Activated CD4-positive, alpha-beta T cell treated with anti-CD3 and anti-CD28 coated beads for 4 hours (primary cell): ENCODE measurements around the gene MRS2.
"Not testable (repeated sequence)": the region's sequence is repeated elsewhere in the genome, so short reads cannot be mapped to it uniquely, and the experiment has no call there.

ENCODE experiments used
- DNase-seq, 2 donors: peaks; one replicate each; pipeline ENCODE4 v3.0.0-alpha.2; 2020

Gene MRS2

DNA sequence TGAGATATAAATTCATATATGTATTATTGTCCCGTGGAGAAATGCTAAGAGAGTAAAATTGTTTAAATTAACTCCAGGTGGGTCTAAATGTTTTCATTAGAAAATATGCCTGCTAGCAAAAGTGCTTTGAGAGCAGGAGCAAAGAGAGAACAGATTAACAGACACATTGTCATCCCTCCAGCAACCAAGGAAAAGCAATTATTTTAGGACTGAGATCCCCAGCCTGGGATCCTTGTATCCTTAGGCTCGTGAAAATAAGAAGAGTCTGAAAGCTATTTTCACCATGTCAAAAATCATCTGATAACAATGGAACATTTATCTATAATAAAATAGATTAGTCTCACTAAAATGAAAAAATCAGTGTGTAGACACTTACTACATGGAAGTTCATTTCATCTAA, 11.5 kb upstream of the MRS2 start:
- no peak for DNase-seq

DNA sequence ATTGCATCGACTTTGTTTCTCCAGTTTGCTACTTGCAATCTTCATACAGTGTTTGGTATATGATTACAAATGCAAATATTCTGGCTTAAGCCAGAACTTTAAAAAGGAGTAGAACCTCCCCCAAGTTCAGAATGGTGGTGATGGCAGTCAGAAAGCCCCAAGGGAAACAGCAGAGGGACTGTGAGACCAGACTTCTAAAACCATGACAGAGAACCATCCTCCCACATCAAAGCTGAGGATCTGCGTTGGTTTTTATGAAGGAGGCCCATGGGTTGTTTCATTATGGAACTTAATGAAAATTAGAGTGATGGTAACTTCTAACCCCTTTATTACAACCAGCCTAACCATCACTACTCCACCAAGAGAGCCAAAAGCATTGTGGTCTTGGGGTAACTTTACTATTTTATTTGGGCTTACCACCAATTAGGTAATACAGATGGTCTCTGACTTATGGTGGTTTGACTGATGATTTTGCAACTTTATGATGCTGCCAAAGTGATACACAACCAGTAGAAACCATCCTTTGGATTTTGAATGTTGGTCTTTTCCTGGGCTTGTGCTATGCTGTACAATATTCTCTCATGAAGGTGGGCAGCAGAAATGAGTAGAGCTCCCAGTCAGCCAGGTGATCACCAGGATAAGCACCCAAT, 10.9 kb upstream of the MRS2 start:
- DNase-seq, result no peak

DNA sequence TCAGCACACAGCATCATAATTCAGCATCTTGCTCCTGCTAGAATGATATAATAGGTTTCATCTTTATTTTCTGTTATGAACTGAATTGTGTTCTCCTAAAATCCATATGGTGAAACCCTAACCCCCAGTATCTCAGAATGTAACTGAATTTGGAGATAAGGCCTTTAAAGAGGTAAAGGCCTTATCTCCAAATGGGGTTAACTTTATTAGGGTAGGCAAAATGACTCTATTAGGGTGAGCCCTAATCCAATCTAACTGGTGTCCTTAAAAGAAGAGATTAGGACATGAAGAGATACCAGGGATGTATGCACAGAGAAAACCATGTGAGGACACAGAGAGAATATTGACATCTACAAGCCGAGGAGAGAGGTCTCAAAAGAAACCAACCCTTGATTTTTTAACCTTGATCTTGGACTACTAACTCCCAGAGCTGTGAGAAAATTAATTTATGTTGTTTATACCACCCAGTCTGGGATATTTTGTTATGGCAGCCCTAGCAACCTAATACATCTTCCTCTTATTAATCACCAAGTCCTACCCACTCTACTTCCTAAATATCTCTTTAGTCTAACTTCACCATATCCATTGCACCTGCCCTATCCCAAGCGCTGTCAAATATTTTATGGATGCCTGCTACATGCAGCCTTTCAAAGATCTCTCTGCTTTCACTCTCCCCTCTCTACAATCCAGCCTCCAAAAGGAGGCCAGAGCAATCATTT, 8.5 kb upstream of the MRS2 start:
- no peak for DNase-seq

DNA sequence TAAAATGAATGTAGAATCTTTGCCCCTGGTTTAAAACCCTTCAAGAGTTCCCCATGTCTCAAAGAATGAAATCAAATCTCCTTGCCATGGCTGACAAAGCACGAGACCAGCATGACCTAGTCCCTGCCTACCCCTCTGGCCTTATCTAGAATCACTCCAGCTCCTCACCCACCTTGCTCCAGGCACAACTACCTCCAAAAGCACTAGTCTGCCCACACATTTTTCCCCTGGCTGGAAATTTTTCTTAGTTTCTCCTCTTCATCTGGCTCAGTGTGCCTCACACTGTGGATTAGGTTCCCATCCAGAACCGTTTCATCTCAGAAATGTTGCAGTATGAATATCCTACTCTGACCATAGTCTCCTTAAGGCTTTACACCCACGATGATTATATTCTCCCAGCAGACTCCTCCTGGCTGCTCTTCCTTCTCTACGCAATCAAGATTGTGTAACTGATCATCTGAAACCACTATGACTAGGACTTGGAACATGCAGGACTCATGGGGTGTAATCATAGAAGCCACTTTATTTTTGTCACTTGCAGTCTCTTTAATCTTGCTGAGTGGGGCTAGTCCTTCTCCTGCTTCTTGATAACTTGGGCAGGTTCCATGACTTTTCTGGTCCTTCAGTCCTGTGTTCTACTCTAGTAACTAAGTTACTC, 7.8 kb upstream of the MRS2 start:
- no peak for DNase-seq

DNA sequence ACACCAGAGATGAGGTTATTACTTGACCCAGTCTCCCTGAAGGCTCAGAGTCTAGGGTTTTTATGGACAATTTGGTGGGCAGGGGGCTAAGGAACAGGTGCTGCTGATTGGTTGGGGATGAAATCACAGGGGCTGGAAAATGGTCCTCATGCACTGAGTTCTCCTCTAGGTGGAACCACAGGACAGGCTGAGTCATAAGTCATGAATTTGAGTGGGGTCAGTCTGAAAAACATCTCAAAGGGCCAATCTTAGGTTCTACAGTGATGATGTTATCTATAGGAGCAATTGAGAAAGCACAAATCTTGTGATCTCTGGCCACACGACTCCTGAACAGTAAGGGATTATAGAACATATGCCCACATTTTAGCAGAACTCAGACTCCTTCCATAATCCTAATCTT, 5.9 kb upstream of the MRS2 start:
- DNase-seq, result no peak

DNA sequence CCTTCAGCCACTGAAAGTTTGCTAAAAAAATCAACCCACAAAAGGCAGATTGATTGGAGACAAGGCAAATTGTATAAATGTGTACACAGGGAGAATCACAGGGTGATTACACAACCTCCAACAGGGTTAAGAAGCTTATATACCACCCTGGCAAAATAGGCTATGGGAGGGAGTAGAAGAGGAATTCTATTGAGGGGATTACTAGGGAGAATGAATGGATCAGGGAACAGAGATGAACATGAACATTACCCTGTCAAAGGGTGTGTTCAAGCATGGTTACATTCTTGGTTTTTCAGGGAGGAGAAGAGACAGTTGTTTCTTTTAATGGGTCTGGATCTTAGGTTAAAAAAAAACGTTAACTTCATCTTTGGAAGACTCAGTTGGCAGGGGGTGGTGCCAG, 5.1 kb upstream of the MRS2 start:
- no peak for DNase-seq

DNA sequence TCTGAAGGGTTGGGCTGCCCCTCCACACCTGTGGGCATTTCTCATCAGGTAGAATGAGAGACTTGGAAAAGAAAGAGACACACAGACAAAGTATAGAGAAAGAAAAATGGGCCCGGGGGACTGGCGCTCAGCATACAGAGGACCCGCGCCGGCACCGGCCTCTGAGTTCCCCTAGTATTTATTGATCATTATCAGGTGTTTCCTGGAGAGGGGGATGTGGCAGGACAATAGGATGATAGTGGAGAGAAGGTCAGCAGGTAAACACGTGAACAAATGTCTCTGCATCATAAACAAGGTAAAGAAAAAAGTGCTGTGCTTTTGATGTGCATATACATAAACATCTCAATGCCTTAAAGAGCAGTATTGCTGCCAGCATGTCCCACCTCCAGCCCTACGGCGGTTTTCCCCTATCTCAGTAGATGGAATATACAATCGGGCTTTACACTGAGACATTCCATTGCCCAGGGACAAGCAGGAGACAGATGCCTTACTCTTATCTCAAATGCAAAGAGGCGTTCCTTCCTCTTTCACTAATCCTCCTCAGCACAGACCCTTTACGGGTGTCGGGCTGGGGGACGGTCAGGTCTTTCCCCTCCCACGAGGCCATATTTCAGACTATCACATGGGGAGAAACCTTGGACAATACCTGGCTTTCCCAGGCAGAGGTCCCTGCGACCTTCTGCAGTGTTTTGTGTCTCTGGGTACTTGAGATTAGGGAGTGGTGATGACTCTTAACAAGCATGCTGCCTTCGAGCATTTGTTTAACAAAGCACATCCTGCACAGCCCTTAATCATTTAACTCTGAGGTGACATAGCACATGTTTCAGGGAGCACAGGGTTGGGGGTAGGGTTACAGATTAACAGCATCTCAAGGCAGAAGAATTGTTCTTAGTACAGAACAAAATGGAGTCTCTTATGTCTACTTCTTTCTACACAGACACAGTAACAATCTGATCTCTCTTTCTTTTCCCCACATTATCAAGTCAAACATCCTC, 2.4 kb upstream of the MRS2 start:
- not testable (repeated sequence) for DNase-seq

DNA sequence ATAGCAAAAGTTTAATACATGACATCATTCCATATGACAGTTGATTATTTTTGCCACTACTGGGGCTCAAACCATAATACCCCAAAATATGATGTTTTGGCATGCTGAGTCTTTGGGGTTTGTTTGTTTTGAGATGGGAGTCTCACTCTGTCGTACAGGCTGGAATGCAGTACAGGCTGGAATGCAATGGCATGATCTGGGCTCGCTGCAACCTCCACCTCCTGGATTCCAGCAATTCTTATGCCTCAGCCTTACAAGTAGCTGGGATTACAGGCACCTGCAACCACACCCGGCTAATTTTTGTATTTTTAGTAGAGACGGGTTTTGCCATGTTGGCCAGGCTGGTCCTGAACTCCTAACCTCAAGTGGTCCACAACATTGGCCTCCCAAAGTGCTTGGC, 1.3 kb upstream of the MRS2 start:
- DNase-seq, result no peak

DNA sequence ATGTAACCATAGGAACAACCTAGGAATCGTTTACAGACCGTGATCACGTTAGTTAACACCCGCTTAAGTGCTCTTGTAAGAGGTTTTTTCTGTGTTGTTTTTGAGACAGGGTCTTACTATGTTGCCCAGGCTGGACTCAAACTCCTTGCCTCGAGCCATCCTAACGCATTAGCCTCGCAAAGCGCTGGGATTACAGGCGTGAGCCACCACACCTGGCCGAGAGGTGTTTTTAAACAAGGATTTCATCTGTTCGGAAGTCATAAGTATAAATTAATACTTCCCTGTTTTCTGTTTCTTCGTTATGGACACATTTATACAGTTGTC, 727 bp downstream of the MRS2 start:
- DNase-seq, result no peak

DNA sequence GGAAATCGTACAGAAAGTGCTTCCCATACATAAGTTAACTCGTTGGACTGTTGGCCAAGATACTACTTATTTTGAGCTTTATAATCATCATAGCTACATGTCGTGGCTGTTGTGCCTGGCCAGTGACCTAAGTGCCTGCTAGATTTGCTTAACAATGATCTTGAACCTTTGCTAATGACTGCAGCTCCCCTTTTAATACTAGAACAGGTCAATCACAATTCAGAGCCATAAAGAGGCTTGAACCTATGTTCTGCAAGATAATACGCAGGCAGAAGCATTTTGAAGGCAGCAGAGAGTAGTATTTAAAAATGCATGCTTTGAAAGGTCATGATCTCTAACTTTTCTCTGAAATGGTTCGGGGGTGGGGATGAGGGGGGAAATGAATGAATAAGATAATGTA, 2.5 kb downstream of the MRS2 start:
- DNase-seq, result no peak

DNA sequence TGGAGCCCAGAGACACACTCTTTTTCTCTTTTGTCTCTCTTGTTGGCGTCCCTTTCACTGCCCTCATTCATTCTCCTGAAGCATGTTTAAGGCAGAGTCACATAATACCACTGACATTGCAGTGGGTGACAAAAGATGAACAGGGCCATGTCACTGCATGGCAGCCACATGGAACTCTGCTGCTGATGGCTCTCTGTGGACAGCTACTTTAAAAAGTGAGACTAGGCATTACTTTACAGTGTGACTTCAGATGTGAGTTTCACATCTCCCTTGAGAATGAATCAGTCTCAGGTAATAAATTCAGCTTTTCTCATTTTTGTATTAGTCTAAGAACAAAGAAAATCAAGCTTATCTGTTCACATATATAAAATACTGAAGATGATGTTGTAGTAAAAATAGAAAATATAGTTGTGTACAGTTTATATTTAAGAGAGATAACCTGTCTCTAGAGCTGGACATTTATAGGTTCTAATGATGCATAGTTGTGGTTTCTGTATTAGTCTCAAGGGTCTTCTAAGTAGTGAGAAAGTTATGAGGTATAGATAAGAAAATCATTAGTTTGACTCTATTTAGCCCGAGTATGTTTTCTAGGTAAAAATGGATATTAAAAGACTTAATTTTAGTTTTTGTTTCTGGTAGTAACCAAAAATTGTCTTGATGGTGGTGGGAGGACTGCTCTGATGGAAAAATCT, 6.1 kb downstream of the MRS2 start:
- DNase-seq, result no peak

DNA sequence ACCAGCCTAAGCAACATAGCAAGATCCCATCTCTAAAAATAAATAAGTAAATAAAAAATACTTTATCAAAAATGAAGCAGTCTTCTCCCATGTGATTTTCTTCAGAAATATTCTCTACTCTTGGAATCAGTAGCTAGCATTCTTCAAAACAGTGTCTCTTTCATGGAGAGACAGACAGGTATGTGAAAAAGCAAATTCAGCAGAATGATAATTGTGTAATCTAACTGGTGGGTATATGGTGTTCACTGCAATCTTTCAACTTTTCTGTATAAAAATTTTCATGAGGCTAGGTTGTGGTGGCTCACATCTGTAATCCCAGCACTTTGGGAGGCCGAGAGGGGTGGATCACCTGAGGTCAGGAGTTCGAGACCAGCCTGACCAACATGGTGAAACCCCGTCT, 7.9 kb downstream of the MRS2 start:
- no peak for DNase-seq

DNA sequence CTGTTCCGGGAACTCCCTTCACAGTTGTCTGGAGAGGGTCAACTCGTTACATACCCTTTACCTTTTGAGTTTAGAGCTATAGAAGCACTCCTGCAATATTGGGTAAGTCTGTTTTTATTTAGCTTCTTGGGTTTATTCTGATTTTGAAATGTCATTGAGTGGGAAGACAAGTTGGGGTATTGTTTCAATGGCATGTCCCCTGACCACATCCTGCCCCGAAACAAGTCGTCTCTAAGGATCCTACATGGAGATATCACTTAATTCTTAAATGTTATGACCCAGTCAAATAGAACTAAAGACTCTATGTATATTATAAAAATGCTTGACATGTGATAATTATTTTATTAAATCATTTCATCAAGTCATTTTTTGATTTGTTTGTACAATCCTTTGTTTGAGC, 9.6 kb downstream of the MRS2 start:
- DNase-seq, result no peak

DNA sequence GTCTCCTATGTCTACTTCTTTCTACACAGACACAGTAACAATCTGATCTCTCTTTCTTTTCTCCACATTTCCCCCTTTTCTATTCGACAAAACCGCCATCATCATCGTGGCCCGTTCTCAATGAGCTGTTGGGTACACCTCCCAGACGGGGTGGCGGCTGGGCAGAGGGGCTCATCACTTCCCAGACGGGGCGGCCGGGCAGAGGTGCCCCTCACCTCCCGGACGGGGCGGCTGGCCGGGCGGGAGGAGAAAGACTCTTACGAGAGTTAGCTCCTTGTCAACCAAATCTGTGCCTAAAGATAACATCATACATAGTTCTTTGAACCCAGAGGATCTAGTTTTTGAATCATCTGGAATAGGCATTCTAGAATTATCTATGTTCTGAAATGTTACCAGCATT, 11.8 kb downstream of the MRS2 start:
- not testable (repeated sequence) for DNase-seq

DNA sequence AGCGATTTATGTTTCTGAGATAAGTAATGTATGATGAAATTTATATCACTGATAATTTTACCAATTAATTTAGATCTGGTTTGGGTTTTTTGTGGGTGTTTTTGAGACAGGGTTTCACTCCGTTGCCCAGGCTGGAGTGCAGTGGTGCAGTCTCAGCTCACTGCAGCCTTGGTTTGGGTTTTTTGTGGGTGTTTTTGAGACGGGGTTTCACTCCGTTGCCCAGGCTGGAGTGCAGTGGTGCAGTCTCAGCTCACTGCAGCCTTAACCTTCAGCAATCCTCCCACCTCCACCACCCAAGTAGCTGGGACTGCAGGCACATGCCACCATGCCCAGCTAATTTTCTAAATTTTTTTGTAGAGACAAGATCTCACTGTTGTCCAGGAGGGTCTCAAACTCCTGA, 13.0 kb downstream of the MRS2 start:
- no peak for DNase-seq

DNA sequence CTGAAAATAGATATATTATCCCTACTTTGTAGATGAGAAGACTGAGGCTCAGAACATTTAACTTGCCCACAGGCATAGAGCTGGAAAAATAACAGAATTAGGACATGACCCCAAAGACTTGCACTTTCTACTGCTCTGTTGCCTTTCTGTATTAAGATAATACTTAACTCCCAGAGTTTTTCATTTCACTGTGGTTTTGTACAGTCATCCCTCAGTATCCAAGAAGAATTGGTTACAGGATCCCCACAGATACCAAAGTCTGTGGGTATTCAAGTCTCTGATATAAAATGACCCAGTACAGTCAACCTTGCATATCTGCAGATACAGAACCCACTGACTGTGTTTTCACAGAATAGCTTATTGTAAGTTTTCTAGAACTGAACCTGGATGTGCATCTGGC, 16.8 kb downstream of the MRS2 start:
- DNase-seq, result no peak

DNA sequence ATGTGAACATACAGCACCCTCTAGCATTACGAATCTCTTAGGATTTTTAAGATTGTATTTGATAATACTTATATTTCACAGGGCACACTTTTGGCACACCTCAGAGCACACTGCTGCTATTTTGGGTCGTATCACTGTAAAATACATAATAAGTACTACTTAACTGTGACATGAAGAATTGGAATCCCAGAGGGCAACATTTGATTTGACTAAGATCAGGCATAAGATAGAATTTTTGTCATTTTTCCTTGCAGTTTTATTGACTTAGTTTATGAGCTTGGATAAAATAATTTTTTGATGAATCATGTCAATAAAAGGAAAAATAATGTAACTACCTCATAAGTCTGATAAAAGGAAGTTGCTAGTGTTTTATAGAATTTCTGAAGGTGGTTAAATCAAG, 22.4 kb downstream of the MRS2 start:
- DNase-seq, result no peak

DNA sequence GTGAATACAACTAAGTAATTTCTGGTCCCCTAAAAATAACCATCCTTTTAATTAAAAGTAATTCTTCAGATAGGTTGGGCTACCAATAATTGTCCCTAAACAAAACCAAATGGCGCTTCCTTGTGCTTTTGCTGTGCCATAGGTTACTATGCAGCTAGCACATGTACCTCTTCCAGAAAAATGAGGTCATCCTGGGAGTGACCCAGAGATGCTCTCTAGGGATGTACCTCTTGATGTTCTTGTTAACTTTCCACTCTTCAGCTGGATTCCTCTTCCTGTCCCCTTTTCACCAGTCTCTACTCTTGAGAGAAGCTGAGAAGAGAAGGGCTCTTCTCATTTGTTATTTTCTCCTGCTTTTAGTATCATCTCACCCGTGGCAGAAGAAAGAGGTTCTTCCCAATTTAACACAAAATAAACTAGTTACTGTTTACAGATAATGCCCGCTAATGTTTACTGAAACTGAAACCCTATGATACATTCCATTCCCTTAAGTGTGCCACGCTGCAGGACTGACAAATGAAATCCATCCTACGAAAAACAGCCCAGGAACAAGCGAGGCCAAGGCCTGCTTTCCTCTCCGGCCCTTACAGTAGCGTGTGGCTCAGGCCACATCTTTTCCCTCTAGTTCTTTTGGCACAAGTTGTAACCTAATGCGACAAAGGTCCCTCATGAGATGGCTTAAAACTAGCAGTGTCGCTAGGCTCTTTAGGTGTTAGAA, 24.2 kb downstream of the MRS2 start:
- no peak for DNase-seq

DNA sequence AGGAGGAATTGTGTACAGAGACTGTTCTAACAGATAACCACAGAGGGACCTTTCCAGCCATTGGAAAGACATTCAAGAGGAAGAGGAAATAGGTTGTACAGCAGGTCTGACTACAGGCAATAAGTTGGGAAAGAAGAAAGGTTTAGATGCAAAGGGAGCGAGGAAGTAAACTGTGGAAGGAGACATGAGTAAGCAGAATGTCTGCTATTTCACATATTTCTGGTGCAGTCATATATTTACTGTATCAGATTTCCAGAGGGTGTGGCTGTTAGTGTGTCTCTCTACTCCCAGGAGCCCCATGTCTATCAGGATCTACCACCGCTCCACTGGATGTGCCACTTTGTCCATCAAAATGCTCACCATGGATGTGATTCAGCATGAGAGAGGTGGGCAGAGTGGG, 25.9 kb downstream of the MRS2 start:
- DNase-seq, result no peak

DNA sequence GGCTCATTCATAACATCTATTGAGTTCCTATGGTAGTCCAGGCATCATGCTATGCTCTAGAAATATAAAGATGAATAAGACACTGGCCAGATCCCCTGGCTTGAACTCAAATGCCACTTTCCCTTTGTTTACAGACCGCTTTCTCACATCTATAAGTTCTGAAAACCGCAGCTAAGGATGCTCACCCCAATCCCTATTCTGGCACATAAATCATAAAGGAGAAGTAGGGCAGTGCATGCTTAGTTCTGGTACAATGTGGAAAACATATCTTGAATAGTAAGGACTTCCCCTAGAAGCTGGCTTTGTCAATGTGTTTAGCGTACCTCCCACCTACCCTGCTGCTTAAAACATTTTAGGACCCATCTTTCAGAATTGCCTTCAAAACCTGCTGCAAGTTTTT, 26.4 kb downstream of the MRS2 start:
- no peak for DNase-seq

DNA sequence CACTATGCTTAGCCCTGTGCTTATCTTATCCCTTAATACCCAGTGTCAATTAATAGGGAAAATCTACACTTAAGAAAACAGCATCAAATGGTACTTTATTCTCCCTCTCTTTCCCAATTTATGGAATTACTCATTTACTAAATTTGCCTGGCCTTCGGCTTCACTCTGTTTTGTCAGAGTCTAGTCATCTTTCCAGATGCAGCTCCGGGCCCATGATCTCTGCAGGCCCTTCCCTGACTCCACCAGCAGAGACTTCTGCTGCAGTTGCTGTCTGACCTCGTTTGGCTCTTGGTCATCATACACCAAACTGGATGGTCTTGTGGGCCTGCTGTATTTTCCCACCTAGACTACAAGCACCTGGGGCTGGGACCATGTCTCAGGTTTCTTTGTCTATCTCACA, 27.4 kb downstream of the MRS2 start:
- DNase-seq, result no peak

DNA sequence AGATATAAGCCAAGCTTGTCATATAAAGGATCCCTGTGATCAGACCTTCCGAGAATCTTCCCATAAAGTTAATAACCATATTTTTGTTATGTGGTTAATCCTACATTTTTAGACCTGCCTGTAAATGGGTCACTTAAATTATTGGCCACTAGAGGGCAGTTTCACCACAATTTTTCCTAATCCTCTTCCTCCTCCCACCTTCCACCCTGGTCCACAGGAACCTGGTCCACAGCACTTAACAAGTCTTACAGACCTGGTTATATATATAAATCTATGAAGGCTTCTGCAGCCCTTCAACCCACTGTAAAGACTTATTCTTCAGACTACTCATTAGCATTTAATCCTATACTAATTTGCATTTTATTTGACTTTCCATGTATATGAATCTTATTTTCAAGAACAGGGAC, 28.3 kb downstream of the MRS2 start:
- DNase-seq, result peak in 1 of 2 donors; percentile 34
